ENCODE results near the gene CYP2A7.
"Not testable (repeated sequence)": the region's sequence is repeated elsewhere in the genome, so short reads cannot be mapped to it uniquely, and the experiment has no call there.

CYP2A7 gene

DNA sequence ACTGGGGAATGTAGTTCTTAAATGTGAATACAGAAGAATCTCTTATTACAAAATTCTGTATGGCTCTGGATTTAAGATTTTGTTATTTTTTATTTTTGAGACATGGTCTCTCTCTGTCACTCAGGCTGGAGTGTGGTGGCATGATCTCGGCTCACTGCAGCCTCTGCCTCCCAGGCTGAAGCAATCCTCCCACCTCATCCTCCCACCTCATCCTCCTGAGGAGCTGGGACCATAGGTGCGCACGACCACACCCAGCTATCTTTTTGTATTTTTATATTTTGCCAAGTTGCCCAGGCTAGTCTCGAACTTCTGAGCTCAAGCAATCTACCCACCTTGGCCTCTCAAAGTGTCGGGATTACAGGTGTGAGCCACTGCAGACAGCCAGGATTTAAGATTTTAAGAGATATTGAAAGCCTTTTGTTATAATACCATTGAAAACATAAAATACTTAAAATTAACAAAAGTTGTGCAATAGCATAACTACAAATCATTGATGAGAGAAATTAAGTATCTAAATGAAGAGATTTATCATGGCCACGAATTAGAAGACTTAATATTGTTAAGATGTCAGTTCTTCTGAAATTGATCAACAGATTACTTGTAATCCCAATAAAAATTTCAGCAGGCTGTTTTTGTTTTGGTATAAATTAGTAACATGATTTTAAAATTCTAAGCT is 45.1 kb downstream of the CYP2A7 start:
- no peak overlapping the region for H3K4me3 ChIP-seq (ENCODE audit: low read depth, low read length)
- DNase-seq (ENCODE audit: low read depth), result no peak

DNA sequence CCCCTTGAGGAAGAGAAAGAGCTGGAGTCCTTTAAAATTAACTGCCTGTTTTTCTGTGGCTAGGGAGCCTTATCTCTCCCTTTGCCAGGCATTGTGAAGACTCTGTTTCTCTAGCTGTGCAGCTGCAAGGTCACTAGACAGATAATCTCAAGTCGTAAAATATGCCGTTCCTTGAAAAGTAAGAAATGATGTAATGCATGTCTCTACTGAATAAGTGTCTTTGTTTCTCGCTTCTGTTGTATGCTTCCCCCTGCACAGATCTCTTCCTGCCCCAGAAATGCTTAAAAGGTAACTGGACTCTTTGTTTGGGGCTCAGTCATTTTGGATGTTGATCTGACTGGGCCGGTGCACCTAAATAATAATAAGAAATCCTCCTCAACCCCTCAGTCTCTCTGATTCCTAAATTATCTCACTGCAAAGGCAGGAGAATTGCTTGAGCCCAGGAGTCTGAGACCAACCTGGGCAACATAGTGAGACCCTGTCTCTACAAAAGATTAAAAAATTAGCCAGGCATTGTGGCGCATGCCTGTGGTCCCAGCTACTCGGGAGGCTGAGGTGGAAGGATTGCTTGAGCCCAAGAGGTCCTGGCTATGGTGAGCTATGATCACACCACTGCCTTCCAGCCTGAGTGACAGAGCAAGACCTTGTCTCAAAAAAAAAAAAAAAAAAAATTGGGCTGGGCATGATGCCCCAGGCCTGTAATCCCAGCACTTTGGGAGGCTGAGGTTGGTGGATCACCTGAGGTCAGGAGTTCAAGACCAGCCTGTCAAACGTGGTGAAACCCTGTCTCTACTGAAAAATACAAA is 48.1 kb downstream of the CYP2A7 start:
- DNase-seq (ENCODE audit: low read depth), result not testable (repeated sequence)

More for the DNA sequence above, 45.1 kb downstream of the CYP2A7 start:
- TF ChIP-seq, protein P1, sequence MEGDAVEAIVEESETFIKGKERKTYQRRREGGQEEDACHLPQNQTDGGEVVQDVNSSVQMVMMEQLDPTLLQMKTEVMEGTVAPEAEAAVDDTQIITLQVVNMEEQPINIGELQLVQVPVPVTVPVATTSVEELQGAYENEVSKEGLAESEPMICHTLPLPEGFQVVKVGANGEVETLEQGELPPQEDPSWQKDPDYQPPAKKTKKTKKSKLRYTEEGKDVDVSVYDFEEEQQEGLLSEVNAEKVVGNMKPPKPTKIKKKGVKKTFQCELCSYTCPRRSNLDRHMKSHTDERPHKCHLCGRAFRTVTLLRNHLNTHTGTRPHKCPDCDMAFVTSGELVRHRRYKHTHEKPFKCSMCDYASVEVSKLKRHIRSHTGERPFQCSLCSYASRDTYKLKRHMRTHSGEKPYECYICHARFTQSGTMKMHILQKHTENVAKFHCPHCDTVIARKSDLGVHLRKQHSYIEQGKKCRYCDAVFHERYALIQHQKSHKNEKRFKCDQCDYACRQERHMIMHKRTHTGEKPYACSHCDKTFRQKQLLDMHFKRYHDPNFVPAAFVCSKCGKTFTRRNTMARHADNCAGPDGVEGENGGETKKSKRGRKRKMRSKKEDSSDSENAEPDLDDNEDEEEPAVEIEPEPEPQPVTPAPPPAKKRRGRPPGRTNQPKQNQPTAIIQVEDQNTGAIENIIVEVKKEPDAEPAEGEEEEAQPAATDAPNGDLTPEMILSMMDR (conservative IDR thresholded peaks at IDR 0.05; ENCODE audit: low read depth, low read length), result no peak

DNA sequence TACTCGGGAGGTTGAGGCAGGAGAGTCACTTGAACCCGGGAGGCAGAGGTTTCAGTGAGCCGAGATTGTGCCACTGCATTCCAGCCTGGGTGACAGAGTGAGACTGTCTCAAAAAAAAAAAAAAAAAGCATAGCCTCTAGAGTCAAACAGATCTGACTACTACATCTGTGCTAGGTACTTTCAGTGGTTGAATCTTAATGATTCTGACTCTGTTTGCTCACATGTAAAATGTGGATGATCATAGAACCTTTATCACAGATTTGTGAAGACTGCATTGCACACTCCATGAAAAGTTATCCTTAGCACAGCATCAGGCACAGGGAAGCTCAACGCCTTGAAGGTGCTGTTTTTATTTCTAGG is 49.6 kb downstream of the CYP2A7 start:
- H3K4me3 ChIP-seq (ENCODE audit: low read depth, low read length); DNase-seq (ENCODE audit: low read depth): not testable (repeated sequence)

More for the DNA sequence above, 48.1 kb downstream of the CYP2A7 start:
- H3K4me3 ChIP-seq (ENCODE audit: low read depth, low read length), result not testable (repeated sequence)

DNA sequence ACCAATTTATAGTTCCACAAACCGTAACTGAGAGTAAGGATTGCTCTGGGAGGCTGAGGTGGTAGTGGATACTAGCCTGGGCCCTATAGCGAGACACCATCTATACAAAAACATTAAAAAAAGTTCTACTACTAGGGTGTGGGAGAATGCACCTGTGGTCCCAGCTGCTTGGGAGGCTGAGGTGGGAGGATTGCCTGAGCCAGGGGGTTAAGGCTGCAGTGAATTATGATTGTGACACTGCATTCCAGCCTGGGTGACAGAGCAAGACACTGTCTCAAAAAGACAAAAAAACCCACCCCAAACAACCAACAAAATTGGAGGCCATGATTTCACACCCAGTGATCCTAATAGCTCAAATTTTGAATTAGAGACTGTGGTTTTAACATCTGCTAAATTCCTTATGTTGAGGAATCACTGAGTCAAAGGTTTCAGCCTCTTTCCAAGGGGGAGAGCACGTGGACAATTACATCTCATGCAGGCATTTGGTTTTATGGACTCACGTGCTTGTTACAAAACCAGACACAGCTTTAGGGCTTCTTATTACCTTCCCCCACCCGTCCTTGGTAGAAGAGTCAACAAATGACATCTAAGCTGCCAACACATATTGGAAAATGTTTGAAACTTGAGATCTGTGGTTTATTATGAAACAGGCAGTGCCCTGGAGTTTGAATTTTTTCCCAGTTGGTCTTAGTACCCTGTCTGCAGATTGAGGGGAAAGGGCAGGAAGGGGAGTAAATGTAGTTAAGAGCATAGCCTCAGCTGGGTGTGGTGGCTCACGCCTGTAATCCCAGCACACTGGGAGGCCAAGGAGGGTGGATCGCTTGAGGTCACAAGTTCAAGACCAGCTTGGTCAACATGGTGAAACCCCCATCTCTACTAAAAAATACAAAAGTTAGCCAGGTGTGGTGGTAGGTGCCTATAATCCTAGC is 50.3 kb downstream of the CYP2A7 start:
- peak; percentile 98 for DNase-seq (ENCODE audit: low read depth)
- TF ChIP-seq, protein P1 (conservative IDR thresholded peaks at IDR 0.05; ENCODE audit: low read depth, low read length), result no peak
- no peak overlapping the region for H3K4me3 ChIP-seq (ENCODE audit: low read depth, low read length)

DNA sequence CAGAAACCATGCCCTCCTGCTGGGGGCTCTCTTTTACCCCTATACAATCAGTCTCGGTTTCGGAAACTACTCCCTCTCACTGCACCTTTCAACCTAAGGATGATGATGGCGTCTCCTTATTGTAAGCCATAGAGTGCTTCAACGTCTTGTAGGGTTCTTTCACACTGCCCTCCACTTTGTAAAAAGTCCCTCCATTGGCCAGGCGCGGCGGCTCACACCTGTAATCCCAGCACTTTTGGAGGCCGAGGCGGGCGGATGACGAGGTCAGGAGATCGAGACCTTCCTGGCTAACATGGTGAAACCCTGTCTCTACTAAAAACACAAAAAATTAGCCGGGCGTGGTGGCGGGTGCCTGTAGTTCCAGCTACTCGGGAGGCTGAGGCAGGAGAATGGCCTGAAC is 51.3 kb downstream of the CYP2A7 start:
- not testable (repeated sequence) for DNase-seq (ENCODE audit: low read depth); H3K4me3 ChIP-seq (ENCODE audit: low read depth, low read length)

DNA sequence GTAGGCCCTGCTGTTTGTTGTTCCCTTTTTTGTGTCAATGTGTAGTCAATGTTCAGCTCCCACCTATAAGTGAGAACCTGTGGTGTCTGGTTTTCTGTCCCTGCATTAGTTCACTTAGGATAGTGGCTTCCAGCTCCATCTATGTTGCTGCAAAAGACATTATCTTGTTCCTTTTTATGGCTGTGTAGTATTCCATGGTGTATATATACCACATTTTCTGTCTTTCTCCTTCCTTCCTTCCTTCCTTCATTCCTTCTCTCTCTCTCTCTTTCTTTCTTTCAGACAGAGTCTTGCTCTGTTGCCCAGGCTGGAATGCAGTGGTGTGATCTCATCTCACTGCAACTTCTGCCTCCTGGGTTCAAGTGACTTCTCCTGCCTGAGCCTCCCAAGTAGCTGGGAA is 52.8 kb downstream of the CYP2A7 start:
- TF ChIP-seq, protein P1 (conservative IDR thresholded peaks at IDR 0.05; ENCODE audit: low read depth, low read length), result no peak
- DNase-seq (ENCODE audit: low read depth), result no peak
- no peak overlapping the region for H3K4me3 ChIP-seq (ENCODE audit: low read depth, low read length)

DNA sequence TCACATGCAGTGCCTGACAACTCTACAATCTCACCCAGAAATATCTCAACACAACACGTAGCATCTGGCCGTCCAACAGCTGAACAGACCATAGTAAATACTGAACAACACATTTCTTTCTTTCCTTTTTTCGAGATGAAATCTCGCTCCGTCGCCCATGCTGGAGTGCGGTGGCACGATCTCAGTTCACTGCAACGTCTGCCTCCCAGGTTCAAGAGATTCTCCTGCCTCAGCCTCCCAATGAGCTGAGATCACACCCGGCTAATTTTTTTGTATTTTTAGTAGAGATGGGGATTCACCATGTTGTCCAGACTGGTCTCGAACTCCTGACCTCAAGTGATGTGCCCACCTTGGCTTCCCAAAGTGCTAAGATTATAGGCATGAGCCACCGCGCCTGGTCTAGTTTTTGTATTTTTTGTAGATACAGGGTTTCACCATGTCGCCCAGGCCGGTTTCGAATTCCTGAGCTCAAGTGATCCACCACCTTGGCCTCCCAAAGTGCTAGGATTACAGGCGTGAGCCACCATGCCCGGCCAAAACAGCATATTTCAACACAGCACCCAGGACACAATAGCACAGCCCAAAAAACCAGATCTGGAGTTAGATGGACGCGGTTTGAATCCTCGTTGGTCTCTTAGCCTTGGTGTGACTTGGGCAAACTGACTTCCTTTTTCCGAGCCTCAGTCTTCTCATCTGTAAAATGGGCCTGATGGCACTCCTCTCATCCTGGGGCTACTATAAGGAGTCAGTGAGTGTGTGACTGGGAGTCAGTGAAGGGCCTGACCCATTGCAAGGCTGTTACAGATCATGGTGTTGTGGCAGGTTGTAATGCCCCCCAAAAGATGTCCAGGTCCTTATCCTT is 54.4 kb downstream of the CYP2A7 start:
- TF ChIP-seq, protein P1 (conservative IDR thresholded peaks at IDR 0.05; ENCODE audit: low read depth, low read length), result no peak
- DNase-seq (ENCODE audit: low read depth), result no peak
- no peak overlapping the region for H3K4me3 ChIP-seq (ENCODE audit: low read depth, low read length)

DNA sequence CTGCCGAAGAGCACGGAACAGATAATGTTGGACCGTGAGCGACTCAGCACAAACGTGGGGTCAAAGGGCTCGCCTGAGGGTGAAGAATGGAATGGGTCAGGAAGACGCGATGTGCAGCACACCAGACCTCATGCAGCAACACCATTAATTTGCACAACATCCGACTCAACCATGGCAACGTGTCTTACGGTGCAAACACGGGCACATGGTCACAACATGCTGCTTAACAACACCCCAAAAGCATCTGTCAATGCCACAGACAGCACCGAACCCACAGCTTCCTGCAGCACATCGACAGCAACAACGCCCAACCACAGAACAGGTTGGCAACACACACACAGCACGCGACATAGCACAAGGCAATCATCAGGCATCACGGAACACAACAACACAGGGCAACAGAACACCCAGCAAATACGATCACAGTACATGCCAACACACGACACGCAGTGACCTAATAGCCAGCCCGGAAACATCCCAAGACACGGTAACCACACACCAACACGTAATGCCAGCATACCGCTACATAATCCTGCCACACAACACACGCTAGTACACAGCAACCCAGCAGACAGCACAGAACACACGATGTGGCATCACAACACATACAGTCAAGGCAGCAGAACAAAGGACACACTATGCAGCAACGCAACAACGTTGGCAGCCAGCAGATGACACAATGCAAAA is 55.2 kb downstream of the CYP2A7 start:
- not testable (repeated sequence) for H3K4me3 ChIP-seq (ENCODE audit: low read depth, low read length); DNase-seq (ENCODE audit: low read depth)

DNA sequence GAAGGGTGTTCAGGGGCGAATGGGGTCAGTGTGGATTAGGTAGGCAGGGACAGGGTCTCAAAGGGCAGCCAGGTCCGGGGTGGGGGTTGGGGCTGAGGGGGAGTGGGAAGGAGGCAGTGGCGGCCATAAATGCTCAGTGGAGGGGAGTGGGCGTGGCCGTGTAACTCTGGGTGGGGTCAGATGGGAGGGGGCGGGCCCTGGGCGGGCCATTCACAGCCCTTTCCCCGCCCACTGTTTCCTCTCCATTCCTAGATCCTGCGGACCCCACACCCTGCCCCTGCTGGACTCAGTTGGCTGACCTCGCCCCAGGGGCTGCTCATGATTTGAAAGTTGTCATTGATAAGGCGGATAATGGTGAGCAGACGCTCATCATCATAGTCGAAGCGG is 55.7 kb downstream of the CYP2A7 start:
- H3K4me3 ChIP-seq (ENCODE audit: low read depth, low read length); DNase-seq (ENCODE audit: low read depth): not testable (repeated sequence)

DNA sequence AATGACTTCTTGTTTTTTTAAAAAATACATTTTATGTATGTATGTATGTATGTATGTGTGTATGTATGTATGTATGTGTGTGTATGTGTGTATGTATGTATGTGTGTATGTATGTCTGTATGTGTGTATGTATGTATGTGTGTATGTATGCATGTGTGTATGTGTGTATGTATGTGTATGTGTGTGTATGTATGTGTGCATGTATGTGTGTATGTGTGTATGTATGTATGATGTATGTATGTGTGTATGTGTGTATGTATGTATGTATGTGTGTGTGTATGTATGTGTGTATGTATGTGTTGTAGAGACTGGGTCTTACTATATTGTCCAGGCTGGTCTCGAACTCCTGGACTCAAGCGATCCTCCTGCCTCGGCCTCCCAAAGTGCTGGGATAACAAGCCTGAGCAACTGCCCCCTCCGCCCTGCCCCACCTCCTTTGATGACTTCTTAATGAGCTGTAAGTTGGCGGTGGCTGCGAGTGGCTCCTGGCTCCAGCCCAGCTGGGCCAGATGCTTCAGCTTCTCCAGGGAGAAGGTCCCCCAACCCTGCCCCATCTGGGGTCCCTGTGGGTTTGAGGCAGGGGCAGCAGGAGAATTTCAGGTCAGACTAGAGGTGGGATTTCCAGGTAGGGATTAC is 56.5 kb downstream of the CYP2A7 start:
- not testable (repeated sequence) for H3K4me3 ChIP-seq (ENCODE audit: low read depth, low read length); DNase-seq (ENCODE audit: low read depth)
